IPS-NIHi7 (cell line): ENCODE results near the gene RNF38.
"Not testable (repeated sequence)": the region's sequence is repeated elsewhere in the genome, so short reads cannot be mapped to it uniquely, and the experiment has no call there.

Experiments used
- DNase-seq: peaks from one replicate; pipeline ENCODE4 v3.0.0; 2012; ENCODE audit warnings: mixed read lengths; ENCODE audit errors: extremely low spot score

The RNF38 gene

DNA sequence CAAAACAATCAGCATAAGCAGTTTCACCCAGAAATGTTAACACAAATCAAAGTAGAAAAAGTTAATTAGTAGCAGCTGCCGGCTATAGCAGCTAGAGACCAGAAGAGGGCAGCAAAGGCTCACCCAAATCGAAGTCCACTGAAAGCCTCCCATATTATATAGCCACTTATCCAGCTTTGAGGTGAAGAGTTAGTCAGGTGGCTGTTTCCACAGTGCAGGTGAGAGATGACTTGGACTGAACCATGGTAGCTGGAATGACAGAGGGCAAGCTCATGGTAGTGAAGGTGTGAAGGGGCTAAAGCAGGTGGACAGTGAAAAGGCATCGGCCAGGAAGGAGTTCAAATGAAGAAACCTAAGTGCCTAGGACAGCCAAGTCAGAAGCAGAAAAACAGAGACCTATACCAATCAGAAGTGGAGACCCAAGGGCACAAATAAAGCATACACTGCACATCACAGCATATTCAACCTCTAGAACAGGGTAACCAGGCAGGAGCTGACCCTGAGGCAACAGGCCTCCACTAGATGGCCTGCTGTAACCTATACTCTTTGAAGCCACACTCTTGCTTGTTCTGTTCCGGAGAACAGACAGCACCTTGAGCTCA, 7.2 kb upstream of the RNF38 start:
- DNase-seq, result peak; percentile 54

- no peak for DNase-seq
Measured at GRCh38 chr9:36402536-36402935, 2.5 kb upstream of the RNF38 start.

DNA sequence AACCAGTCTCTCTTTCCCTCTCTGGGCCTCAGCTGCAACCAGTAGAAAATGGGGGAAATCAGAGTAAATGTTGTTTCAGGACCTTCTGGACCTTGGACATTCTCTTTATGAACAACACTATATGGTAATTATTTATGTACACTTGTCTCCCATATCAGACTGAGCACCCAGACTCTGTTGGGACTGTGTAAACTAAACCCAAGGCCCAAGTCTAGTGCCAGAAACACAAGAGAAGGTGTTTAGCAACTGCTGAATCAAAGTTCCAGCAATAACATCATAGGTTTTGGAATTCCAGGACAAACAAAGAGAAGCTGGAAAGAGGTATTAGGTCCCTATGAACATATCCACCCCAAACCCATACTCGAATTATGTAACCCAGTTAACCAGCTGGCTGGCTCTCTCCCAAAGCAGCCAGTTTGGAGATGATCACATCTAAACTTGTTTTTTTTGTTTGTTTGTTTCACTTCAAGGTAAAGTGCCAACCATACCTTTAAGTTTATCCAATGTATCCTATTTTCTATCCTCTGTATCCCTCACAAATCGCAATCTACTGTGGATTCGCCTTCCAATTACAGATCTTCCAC, 1.9 kb upstream of the RNF38 start:
- no peak for DNase-seq

DNA sequence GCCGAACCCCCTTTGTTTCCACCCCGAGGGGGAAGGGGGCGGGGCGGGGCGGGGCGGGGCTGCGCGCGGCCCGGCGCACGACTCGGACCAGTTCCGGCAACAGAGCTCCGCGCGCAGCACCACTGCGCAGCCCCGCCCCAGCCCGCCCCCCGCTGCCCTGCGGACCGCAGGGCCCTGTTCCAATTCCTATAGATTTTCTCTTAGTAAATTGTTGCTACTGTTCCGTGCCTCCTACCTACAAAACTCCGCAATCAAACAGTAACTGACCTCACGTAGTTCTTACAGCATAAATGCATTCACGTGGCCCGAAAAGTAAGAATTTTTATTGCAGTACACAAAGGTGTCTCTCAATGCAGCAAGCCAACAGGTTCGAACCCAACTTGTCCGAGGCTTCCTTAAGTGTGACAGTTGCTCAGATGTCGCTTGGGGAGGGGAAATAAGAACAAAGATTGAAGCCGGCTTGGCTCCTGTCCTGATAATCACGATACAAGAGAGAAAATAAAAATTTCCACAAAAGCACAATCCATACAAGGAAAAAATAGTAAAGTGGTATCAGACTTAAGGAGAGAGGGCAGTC, 1.2 kb upstream of the RNF38 start:
- peak; percentile 86 for DNase-seq

DNA sequence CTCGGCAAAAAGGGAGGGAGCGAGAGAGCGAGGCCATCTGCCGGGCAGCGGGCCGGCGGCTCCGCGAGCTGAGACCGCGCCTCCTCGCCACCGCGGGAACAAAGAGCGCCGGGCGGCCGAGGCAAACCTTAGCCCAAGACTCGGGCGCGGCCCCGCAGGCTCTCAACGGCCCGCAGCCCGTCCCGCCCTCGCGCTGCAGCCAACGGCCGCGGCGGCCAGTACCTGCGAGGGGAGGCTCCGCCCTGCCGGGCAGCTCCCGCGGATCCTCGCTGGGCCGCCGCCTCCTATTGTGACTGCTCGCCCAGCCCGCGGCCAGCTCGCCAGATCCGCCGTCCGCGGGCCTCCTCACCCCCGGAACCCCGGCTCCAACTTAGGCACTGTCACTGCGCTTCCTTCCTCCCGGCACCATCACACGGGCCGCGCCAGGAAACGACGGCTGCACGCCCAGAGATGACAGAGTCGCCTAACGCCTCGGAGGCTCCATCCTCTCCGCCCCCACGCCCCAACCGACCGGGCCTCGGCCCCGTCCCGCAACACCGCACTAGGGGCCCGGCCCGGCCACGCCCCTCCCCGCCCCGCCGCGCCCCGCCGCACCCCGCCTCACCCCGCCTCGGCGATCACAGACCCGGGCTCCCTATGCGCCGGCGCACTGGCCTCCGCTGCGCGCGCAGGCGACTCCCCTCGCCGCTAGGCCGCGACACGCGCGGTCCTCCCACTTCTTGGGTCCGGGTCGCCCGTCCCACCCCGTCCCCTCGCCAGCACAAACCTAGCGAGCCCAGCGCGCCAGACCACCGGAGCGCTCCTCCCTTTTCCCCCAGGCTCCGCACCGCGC, 479 bp upstream of the RNF38 start:
- peak; percentile 90 for DNase-seq

- DNase-seq, result no peak
Measured at GRCh38 chr9:36398745-36399144, 1.3 kb downstream of the RNF38 start.

DNA sequence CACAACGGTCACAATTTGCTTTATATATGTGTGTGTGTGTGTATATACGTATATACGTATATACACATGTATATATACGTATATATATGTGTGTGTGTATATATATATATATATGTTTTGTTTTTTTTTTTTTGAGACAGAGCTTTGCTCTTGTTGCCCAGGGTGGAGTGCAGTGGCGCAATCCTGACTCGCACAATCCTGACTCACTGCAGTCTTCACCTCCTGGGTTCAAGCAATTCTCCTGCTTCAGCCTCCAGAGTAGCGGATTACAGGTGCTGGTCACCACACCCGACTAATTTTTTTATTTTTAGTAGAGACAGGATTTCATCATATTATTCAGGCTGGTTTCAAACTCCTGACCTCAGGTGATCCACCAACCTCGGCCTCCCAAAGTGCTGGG, 3.1 kb downstream of the RNF38 start:
- DNase-seq, result no peak

GRCh38 chr9:36392489-36392888, 7.6 kb downstream of the RNF38 start:
- no peak for DNase-seq

DNA sequence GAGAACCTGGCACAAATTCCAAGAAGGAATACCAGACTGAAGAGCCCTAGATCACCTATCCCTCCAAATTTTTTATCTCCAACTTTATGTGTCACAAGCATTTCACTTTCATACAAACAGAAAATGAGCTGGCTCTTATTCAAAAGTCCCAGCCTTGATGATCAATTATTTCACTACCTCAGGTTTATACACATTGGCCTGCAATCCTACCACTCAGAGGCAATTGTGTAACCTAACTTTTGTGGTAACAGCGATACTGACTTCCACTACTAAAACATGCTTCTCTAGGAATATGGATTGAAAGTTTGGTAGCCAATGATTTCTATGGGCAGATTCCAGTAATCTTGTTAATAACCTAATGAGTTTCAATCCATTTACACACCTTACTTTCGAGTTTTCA, 10.5 kb downstream of the RNF38 start:
- no peak for DNase-seq

GRCh38 chr9:36386396-36386965, 13.6 kb downstream of the RNF38 start:
- not testable (repeated sequence) for DNase-seq

GRCh38 chr9:36382484-36382883, 17.6 kb downstream of the RNF38 start:
- no peak for DNase-seq

GRCh38 chr9:36364577-36364976, 35.5 kb downstream of the RNF38 start:
- no peak for DNase-seq

GRCh38 chr9:36363448-36363847, 36.6 kb downstream of the RNF38 start:
- DNase-seq, result no peak

DNA sequence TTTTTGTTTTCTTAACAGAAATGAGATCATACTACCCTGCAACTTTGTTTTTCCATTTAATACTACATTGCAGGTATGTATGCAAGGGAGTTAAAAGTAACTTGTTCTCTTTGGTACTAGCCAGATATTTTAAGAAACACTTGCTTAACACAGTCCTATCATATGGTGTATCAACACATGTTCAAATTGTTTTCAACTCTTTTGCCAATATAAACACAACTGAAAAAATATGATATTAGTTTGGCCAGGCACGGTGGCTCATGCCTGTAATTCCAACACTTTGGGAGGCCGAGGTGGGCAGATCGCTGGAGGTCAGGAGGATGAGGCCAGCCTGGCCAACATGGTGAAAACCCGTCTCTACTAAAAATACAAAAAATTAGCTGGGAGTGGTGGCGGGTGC, 41.6 kb downstream of the RNF38 start:
- DNase-seq, result no peak

- no peak for DNase-seq
Measured at GRCh38 chr9:36357639-36358038, 42.4 kb downstream of the RNF38 start.

- DNase-seq, result no peak
Measured at GRCh38 chr9:36346569-36346968, 53.5 kb downstream of the RNF38 start.

DNA sequence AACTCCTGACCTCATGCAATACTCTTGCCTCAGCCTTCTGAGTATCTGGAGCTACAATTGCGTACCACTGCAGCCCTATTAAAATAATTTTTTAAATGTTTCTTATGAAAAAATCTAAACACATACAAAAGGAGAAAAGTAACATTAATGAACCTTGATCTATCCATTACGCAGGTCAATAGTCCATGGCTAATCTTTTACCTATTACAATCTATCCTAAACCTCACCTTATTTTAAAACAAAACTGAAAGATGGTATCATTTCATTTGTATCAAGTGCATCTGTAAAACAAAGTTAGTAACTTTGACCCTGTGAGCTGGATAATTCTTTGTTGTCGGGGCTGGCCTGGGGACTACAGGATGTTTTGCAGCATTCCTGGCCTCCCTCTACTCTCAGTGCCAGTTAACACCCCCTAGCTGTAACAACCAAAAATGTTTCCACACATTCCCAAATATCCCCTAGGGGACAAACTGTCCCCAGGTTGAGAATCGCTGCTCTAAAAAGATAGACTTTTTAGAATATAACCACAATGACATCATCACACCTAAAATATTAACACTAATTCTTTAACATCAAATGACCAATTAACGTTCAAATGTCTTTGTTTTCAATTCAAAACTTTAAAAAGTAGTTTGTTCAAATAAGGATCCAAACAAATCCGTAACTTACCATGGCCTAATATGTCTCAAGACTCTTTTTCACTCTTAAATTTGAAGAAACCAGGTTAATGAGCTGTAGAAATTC, 54.8 kb downstream of the RNF38 start:
- peak; percentile 52 for DNase-seq

DNA sequence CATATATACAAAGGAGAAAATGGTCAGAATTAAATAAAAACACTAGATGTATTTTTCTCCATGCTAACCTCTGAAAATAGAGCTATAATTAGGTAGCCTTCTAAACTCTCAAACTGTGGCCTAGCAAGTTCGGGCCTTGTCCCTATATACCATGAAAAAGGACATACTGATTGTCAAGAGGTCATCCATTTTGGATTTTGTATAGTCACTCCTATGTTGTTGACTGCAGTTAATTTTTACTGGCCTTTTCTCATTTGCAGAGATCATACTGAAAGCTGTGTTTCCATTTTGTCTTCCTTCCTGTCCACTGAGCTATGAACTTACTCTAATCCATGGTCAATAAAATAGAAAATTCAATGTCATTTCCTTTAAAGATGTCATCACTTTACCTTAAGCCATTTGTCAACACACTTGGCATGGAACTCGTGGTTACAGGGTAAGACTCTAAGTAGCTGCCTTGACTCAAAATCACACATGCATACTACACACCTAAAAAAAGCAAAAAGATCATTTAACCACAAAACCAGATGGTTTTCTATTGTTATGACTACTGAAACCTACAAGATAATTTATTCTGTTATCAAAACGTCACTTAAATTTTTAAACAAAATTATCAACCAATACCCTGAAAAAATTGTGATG, 58.0 kb downstream of the RNF38 start:
- no peak for DNase-seq

DNA sequence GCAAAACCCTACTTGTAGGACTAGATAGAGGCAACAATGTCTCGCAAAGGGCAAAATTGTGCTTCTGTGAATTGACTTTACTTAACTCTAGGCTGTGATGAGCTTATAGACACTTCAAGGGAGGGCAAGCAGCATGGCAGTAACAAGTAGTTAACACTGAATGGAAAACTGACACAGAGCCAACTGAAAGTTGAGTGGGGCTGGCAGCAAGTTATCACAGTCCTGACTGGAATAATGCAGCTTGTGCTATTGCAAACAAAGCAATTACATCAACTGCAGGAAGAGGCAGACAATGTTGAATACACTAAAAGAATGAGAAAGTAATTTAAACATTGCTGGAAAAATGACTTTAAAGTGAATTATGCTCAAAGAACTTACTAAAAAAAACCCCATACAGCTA, 62.2 kb downstream of the RNF38 start:
- DNase-seq, result no peak

GRCh38 chr9:36337002-36337401, 63.1 kb downstream of the RNF38 start:
- no peak for DNase-seq
